GM18861 (cell line): ENCODE results near the gene HECTD2.
"Not testable (repeated sequence)": the region's sequence is repeated elsewhere in the genome, so short reads cannot be mapped to it uniquely, and the experiment has no call there.

Experiments used
- ATAC-seq: cut with Tn5 transposase; IDR thresholded peaks from one replicate; pipeline ENCODE4 v1.9.1; 2021; ENCODE audit not compliant: unreplicated experiment

HECTD2 gene

GRCh38 chr10:91411621-91412020 lies 1.5 kb downstream of the HECTD2 start:
- no peak for ATAC-seq

- ATAC-seq = no peak
Measured at GRCh38 chr10:91412354-91413087, 2.4 kb downstream of the HECTD2 start.

GRCh38 chr10:91415816-91416215 lies 5.7 kb downstream of the HECTD2 start:
- no peak for ATAC-seq

- ATAC-seq = no peak
Measured at GRCh38 chr10:91416339-91416855, 6.3 kb downstream of the HECTD2 start.

GRCh38 chr10:91418416-91418815 lies 8.3 kb downstream of the HECTD2 start:
- no peak for ATAC-seq

- no peak for ATAC-seq
Measured at GRCh38 chr10:91420868-91421267, 10.7 kb downstream of the HECTD2 start.

- no peak for ATAC-seq
Measured at GRCh38 chr10:91422915-91423314, 12.8 kb downstream of the HECTD2 start.

- ATAC-seq = no peak
Measured at GRCh38 chr10:91424016-91424415, 13.9 kb downstream of the HECTD2 start.

GRCh38 chr10:91432175-91432574 lies 22.0 kb downstream of the HECTD2 start:
- no peak for ATAC-seq

GRCh38 chr10:91433620-91434019 lies 23.5 kb downstream of the HECTD2 start:
- no peak for ATAC-seq

GRCh38 chr10:91434041-91434440 lies 23.9 kb downstream of the HECTD2 start:
- no peak for ATAC-seq

GRCh38 chr10:91435241-91435640 lies 25.1 kb downstream of the HECTD2 start:
- no peak for ATAC-seq

GRCh38 chr10:91438228-91438627 lies 28.1 kb downstream of the HECTD2 start:
- not testable (repeated sequence) for ATAC-seq

GRCh38 chr10:91444211-91445182 lies 34.4 kb downstream of the HECTD2 start:
- no peak for ATAC-seq

- no peak for ATAC-seq
Measured at GRCh38 chr10:91452063-91452462, 41.9 kb downstream of the HECTD2 start.

GRCh38 chr10:91453535-91453934 lies 43.4 kb downstream of the HECTD2 start:
- no peak for ATAC-seq

GRCh38 chr10:91455135-91455534 lies 45.0 kb downstream of the HECTD2 start:
- ATAC-seq = not testable (repeated sequence)

- no peak for ATAC-seq
Measured at GRCh38 chr10:91460681-91461080, 50.5 kb downstream of the HECTD2 start.

- ATAC-seq = no peak
Measured at GRCh38 chr10:91462423-91462822, 52.3 kb downstream of the HECTD2 start.

- ATAC-seq = no peak
Measured at GRCh38 chr10:91464500-91464899, 54.4 kb downstream of the HECTD2 start.

- ATAC-seq = no peak
Measured at GRCh38 chr10:91465261-91465660, 55.1 kb downstream of the HECTD2 start.

GRCh38 chr10:91467114-91467513 lies 57.0 kb downstream of the HECTD2 start:
- ATAC-seq = no peak
